Measurements from ENCODE around the gene MXRA7. TPM values are rescaled to one million over a fixed set of nuclear protein-coding genes. Genes with fewer than 3 reads are reported as not detected.

MXRA7 gene
- total and polyA plus RNA-seq, 4 donors: 136 to 173 (median 161) TPM

DNA sequence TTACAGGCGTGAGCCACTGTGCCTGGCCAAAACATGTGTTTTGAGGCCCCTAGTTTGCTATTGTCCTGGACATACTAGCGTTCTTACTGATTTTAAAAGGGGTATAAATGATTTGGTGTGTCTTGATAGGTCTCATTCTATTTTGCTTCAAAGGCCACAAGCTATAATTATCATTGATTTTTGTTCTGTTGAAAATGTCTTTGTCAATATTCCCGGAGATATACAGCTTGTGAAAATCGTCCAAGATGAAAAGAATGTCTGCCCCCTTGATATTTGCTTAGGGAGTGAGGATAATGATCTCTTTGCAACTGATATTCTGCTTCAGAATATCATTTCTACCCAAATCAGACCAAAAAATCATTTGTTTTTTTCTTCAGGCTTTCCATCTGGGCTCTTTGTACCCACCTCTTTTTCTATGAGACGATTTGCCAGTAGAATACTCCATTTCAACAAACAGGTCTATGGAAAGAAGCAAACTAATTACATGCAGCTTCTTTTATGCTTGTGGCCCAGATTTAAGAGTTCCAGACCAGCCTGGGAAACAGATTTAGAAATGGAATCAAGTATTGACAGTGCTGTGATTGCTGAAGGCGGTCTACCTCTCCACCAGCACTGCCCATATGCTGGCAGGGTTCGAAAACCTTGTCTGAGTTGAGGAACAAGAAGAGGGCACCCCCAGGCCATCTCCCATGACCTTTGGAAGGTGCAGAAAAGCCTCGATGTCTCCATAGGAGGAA, 53.1 kb downstream of the MXRA7 start:
- DNase-seq (ENCODE audit: low read depth in 4 of 6, low spot score in 6 of 6): peak in 1 of 6 donors; percentile 8
- H3K9me3 ChIP-seq (ENCODE audit: control insufficient read depth, insufficient read depth, low read length): no peaks in the 10 kb centered on the region
- H3K27ac ChIP-seq (ENCODE audit: low read depth, low read length): no peak overlapping the region
- H3K4me3 ChIP-seq (ENCODE audit: low read depth, low read length): no peak overlapping the region
- no peaks in the 10 kb centered on the region for H3K4me1 ChIP-seq (ENCODE audit: control insufficient read depth, insufficient read depth, low read length)
- WGBS (ENCODE audit: insufficient coverage): 85% methylated on average over 3 of the region's 8 CpGs
- no peaks in the 10 kb centered on the region for H3K27me3 ChIP-seq (ENCODE audit: control insufficient read depth, insufficient read depth, low read length)
- no peaks in the 10 kb centered on the region for H3K36me3 ChIP-seq (ENCODE audit: control insufficient read depth, insufficient read depth, low read length)

GRCh38 chr17:76654408-76654807, 56.4 kb downstream of the MXRA7 start:
- WGBS (ENCODE audit: insufficient coverage): no CpG with 5 or more reads among the region's 1 CpG
- no peaks in the 10 kb centered on the region for H3K27me3 ChIP-seq (ENCODE audit: control insufficient read depth, insufficient read depth, low read length)
- no peak overlapping the region for H3K4me3 ChIP-seq (ENCODE audit: low read depth, low read length)
- no peaks in the 10 kb centered on the region for H3K9me3 ChIP-seq (ENCODE audit: control insufficient read depth, insufficient read depth, low read length)
- H3K27ac ChIP-seq (ENCODE audit: low read depth, low read length): no peak overlapping the region
- no peaks in the 10 kb centered on the region for H3K4me1 ChIP-seq (ENCODE audit: control insufficient read depth, insufficient read depth, low read length)
- no peaks in the 10 kb centered on the region for H3K36me3 ChIP-seq (ENCODE audit: control insufficient read depth, insufficient read depth, low read length)
- DNase-seq (ENCODE audit: low read depth in 4 of 6, low spot score in 6 of 6): no peak

GRCh38 chr17:76650504-76650903, 60.3 kb downstream of the MXRA7 start:
- no peak for DNase-seq (ENCODE audit: low read depth in 4 of 6, low spot score in 6 of 6)
- no peaks in the 10 kb centered on the region for H3K27me3 ChIP-seq (ENCODE audit: control insufficient read depth, insufficient read depth, low read length)
- H3K27ac ChIP-seq (ENCODE audit: low read depth, low read length): no peak overlapping the region
- H3K36me3 ChIP-seq (ENCODE audit: control insufficient read depth, insufficient read depth, low read length): no peaks in the 10 kb centered on the region
- no peaks in the 10 kb centered on the region for H3K9me3 ChIP-seq (ENCODE audit: control insufficient read depth, insufficient read depth, low read length)
- H3K4me1 ChIP-seq (ENCODE audit: control insufficient read depth, insufficient read depth, low read length): no peaks in the 10 kb centered on the region
- H3K4me3 ChIP-seq (ENCODE audit: low read depth, low read length): no peak overlapping the region
- WGBS (ENCODE audit: insufficient coverage): 90% methylated on average over 2 of the region's 5 CpGs

DNA sequence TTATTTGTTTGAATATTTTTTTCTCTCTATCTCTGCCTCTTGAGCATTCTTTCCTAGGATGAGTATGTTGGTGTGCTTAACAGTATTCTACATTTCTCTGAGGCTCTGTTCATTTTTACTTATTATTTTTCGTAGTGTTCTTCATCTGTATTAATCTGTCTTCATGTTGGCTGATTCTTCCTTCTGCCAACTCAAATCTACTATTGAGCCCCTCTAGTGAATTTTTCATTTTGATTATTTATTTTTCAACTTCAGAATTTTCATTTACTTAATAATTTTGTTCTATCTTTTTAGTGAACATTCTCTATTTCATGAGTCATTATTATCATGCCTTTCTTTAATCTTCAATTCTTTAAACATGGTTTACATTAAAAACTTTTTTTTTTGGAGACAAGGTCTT, 64.1 kb downstream of the MXRA7 start:
- DNase-seq (ENCODE audit: low read depth in 4 of 6, low spot score in 6 of 6): no peak
- Histone ChIP-seq H3K4me1 (ENCODE audit: control insufficient read depth, insufficient read depth, low read length) (no peaks in the 10 kb centered on the region), H3K4me3 (ENCODE audit: low read depth, low read length) (no peak overlapping the region), H3K27ac (ENCODE audit: low read depth, low read length) (no peak overlapping the region), H3K36me3 (ENCODE audit: control insufficient read depth, insufficient read depth, low read length) (no peaks in the 10 kb centered on the region), H3K27me3 (ENCODE audit: control insufficient read depth, insufficient read depth, low read length) (no peaks in the 10 kb centered on the region), H3K9me3 (ENCODE audit: control insufficient read depth, insufficient read depth, low read length) (no peaks in the 10 kb centered on the region)
- WGBS (ENCODE audit: insufficient coverage): no CpG with 5 or more reads among the region's 1 CpG

GRCh38 chr17:76645481-76645880, 65.3 kb downstream of the MXRA7 start:
- 41% methylated on average over 5 of the region's 5 CpGs for WGBS (ENCODE audit: insufficient coverage)
- Histone ChIP-seq H3K36me3 (ENCODE audit: control insufficient read depth, insufficient read depth, low read length) (no peaks in the 10 kb centered on the region), H3K9me3 (ENCODE audit: control insufficient read depth, insufficient read depth, low read length) (no peaks in the 10 kb centered on the region), H3K4me3 (ENCODE audit: low read depth, low read length) (no peak overlapping the region), H3K27me3 (ENCODE audit: control insufficient read depth, insufficient read depth, low read length) (no peaks in the 10 kb centered on the region), H3K27ac (ENCODE audit: low read depth, low read length) (no peak overlapping the region), H3K4me1 (ENCODE audit: control insufficient read depth, insufficient read depth, low read length) (no peaks in the 10 kb centered on the region)
- no peak for DNase-seq (ENCODE audit: low read depth in 4 of 6, low spot score in 6 of 6)

GRCh38 chr17:76644995-76645394, 65.8 kb downstream of the MXRA7 start:
- H3K36me3 ChIP-seq (ENCODE audit: control insufficient read depth, insufficient read depth, low read length): no peaks in the 10 kb centered on the region
- H3K4me3 ChIP-seq (ENCODE audit: low read depth, low read length): no peak overlapping the region
- no peaks in the 10 kb centered on the region for H3K9me3 ChIP-seq (ENCODE audit: control insufficient read depth, insufficient read depth, low read length)
- H3K27me3 ChIP-seq (ENCODE audit: control insufficient read depth, insufficient read depth, low read length): no peaks in the 10 kb centered on the region
- no peaks in the 10 kb centered on the region for H3K4me1 ChIP-seq (ENCODE audit: control insufficient read depth, insufficient read depth, low read length)
- WGBS (ENCODE audit: insufficient coverage): 79% methylated on average over 7 of the region's 8 CpGs
- no peak for DNase-seq (ENCODE audit: low read depth in 4 of 6, low spot score in 6 of 6)
- H3K27ac ChIP-seq (ENCODE audit: low read depth, low read length): no peak overlapping the region

GRCh38 chr17:76643553-76644148, 67.1 kb downstream of the MXRA7 start, which contains the start of gene ST6GALNAC1:
Gene ST6GALNAC1 (minus strand): TSS chr17:76643757. CDS start chr17:76643638, 119 bp downstream.
- DNase-seq (ENCODE audit: low read depth in 4 of 6, low spot score in 6 of 6): no peak
- Histone ChIP-seq H3K27ac (ENCODE audit: low read depth, low read length) (no peak within 1 kb of the TSS), H3K4me3 (ENCODE audit: low read depth, low read length) (no peak within 1 kb of the TSS), H3K4me1 (ENCODE audit: control insufficient read depth, insufficient read depth, low read length) (no peaks in the 10 kb centered on the region), H3K27me3 (ENCODE audit: control insufficient read depth, insufficient read depth, low read length) (no peaks in the 10 kb centered on the region), H3K9me3 (ENCODE audit: control insufficient read depth, insufficient read depth, low read length) (no peaks in the 10 kb centered on the region), H3K36me3 (ENCODE audit: control insufficient read depth, insufficient read depth, low read length) (no peaks in the 10 kb centered on the region)
- WGBS (ENCODE audit: insufficient coverage): 72% methylated on average over 5 of the region's 7 CpGs

DNA sequence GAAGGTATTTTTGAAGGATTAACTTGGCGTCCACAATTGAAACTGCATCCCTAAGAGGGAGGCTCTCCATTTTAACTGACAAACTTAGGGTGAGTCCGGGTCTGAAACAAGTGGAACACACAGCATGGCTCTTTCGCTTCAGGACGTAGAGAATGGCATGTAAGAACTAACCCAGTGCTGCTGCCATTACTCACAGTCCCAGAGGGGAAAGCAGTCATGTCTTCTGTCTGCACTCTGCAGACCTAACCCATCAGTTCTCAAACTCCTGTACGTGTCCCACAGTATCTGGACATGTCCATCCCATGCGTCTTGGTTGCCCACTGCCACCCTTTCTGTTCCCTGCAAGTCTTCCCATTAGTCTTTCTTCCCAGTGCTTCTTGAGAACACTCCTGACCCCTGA, 67.8 kb downstream of the MXRA7 start:
- WGBS (ENCODE audit: insufficient coverage): 84% methylated on average over 6 of the region's 6 CpGs

DNA sequence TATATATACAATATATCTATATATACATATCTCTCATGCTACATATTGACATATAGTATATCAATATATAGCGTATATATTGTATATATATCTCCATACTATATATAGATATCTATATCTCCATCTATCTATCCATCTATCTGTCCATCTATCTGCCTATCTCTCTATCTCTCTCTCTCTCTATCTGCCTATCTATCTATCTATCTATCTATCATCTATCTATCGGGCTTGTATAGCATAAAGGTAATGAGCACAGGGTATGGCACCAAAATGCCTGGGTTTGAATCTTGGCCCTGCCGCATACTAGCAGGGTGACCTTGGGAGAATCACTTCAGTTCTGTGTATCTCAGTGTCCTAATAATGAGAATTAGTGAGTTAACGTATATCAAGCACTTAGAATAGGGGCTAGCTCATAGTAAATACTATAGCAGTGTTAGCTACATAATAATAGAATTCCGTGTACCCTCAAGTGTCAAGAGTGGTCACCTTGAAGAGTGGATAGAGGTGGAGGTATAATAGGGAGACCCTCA, 68.7 kb downstream of the MXRA7 start:
- no peaks in the 10 kb centered on the region for H3K27me3 ChIP-seq (ENCODE audit: control insufficient read depth, insufficient read depth, low read length)
- H3K36me3 ChIP-seq (ENCODE audit: control insufficient read depth, insufficient read depth, low read length): no peaks in the 10 kb centered on the region
- no peak for DNase-seq (ENCODE audit: low read depth in 4 of 6, low spot score in 6 of 6)
- no peaks in the 10 kb centered on the region for H3K9me3 ChIP-seq (ENCODE audit: control insufficient read depth, insufficient read depth, low read length)
- no peak overlapping the region for H3K27ac ChIP-seq (ENCODE audit: low read depth, low read length)
- no peaks in the 10 kb centered on the region for H3K4me1 ChIP-seq (ENCODE audit: control insufficient read depth, insufficient read depth, low read length)
- no peak overlapping the region for H3K4me3 ChIP-seq (ENCODE audit: low read depth, low read length)
- WGBS (ENCODE audit: insufficient coverage): no CpG with 5 or more reads among the region's 5 CpGs

More for the DNA sequence above, 67.8 kb downstream of the MXRA7 start:
- Histone ChIP-seq H3K36me3 (ENCODE audit: control insufficient read depth, insufficient read depth, low read length) (no peaks in the 10 kb centered on the region), H3K4me3 (ENCODE audit: low read depth, low read length) (no peak overlapping the region), H3K27me3 (ENCODE audit: control insufficient read depth, insufficient read depth, low read length) (no peaks in the 10 kb centered on the region), H3K27ac (ENCODE audit: low read depth, low read length) (no peak overlapping the region), H3K4me1 (ENCODE audit: control insufficient read depth, insufficient read depth, low read length) (no peaks in the 10 kb centered on the region), H3K9me3 (ENCODE audit: control insufficient read depth, insufficient read depth, low read length) (no peaks in the 10 kb centered on the region)
- DNase-seq (ENCODE audit: low read depth in 4 of 6, low spot score in 6 of 6): no peak

GRCh38 chr17:76641501-76641900, 69.3 kb downstream of the MXRA7 start:
- no peak overlapping the region for H3K4me3 ChIP-seq (ENCODE audit: low read depth, low read length)

More at GRCh38 chr17:76641501-76641900, 69.3 kb downstream of the MXRA7 start:
- no CpG with 5 or more reads among the region's 3 CpGs for WGBS (ENCODE audit: insufficient coverage)
- Histone ChIP-seq H3K27ac (ENCODE audit: low read depth, low read length) (no peak overlapping the region), H3K36me3 (ENCODE audit: control insufficient read depth, insufficient read depth, low read length) (no peaks in the 10 kb centered on the region), H3K9me3 (ENCODE audit: control insufficient read depth, insufficient read depth, low read length) (no peaks in the 10 kb centered on the region), H3K27me3 (ENCODE audit: control insufficient read depth, insufficient read depth, low read length) (no peaks in the 10 kb centered on the region), H3K4me1 (ENCODE audit: control insufficient read depth, insufficient read depth, low read length) (no peaks in the 10 kb centered on the region)
- no peak for DNase-seq (ENCODE audit: low read depth in 4 of 6, low spot score in 6 of 6)
